HUDEP-2 (cell line): Measurements from ENCODE around the gene SRBD1.

Experiments used
- DNase-seq, 76 experiments: peaks; one replicate each; lab custom pipeline; 2025; ENCODE audit not compliant: unreplicated experiment in 76 of 76; lab: John Stamatoyannopoulos, UW

The SRBD1 gene

DNA sequence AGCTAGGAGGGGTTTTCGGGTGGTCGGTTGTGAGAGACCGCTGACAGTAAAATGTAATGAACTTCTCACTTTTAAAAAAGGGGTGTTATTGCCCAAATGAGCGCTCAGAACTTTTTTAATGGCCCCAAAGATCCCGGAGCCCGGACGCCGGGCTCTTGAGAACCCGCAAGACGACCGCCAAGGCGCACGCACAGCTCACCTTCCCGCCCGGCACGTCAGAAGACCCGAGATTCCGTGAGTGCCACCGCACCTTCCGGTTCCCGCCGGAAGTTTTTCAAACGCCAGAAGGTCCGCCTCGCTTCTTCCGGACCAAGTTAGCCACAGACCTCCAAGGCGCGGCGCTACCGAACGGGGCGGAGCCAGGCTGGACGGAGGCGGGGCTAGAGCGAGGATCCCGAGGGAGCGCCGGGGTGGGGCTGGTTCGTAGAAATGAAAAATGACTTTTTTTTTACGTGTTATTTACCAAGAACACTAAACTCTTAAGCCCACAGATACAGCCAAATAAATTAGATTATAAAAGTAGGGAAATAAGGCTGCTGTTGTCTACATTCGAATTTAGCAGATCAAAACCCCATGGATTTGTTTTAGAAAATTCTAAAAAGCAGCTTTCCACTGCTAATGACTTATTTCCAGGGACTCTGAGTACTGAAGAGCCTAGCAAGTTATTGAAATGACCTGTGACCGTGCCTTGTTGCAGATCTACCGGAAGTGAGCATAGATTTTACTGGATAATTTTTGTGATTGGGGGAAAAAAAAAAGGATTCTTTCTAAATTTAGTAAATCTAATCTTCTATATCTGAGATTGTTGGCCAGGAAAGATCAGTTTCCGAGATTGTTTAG is at the start of gene SRBD1:
TSS of gene SRBD1 (minus strand) at position 248 of the 840 bp plus-strand sequence. CDS start 5,826 bp downstream, outside the sequence.
- DNase-seq, result peak; percentile 7 to 96 (median 90)

- DNase-seq, result no peak
Observed at GRCh38 chr2:45654250-45654649, 43.2 kb upstream of the SRBD1 start.

DNA sequence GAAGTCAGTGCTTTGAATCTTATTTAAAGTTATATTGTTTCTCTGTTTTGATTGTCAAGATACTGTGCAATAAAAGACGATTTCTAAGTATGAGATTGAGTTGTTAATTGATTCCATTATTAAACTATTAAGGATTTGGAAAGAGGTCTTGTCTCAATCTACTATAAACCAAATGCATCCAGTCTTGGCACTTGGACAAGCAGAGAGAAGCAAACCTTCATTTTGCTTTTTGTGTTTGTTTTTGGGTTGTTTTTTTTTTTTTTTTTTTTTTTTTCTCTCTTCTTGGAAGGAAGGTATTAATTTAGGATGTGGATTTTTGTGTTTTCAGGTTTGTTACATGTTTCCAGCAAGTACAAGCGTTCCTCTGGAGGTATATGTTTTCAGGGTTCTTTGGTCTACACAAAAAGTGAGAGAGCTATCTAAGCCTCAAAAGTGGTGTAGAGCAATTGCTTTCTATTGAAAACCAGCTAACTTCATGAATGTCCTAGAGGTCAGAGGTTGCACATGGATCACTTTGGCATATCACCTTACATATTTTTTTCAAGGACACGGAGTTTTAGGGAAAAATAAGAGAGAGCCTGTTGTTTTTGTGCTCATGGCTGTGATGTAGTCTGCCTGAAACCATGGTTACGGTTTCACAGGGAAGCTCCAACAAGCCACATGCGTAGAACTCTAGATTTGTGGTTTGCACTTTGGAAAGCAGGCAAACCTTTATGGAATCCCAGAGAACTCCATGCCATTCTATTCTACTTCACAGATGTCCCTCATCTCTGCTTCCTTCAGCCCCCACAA is 42.3 kb upstream of the SRBD1 start:
- DNase-seq, result no peak

DNA sequence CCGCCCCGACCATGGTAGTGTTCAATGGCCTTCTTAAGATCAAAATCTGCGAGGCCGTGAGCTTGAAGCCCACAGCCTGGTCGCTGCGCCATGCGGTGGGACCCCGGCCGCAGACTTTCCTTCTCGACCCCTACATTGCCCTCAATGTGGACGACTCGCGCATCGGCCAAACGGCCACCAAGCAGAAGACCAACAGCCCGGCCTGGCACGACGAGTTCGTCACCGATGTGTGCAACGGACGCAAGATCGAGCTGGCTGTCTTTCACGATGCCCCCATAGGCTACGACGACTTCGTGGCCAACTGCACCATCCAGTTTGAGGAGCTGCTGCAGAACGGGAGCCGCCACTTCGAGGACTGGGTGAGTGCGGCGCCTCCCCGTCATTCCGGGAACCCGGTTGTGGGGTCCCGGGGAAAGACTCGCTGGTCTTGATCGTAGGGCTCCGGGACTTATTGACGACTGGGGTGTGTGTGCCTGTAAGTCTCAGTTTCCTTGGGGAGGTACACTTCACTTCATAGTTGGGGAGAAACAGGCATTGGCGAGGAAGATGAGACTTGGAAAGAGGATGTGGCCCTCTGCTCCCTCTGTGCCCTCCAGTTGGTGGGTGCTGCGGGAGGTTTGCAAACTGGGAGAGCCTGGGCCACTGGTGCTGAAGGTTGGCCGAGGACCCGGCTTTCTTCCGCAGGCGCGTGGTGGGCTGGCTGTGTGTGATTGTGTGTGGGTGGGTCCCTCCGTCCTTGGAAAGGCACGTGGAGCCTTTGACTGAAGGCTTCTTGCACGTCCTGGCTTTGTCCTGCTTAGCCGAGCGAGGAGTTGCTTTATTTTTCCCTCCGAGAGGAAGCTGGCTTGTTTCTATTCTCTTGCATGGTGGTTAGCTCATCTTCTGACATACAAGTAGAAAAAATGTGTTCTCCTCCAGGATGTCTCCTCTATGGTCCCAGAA is 41.3 kb upstream of the SRBD1 start:
- no peak for DNase-seq

GRCh38 chr2:45651415-45652089 is 40.5 kb upstream of the SRBD1 start, which contains the start of gene PRKCE:
Gene PRKCE (plus strand): TSS chr2:45651675.
- DNase-seq, result peak in 2 of 76 experiments; percentile 25 to 30

- peak in 73 of 76 experiments; percentile 23 to 90 (median 73) for DNase-seq
Observed at GRCh38 chr2:45650851-45651414, 39.9 kb upstream of the SRBD1 start.

- DNase-seq, result peak in 38 of 76 experiments; percentile 2 to 46 (median 24)
Observed at GRCh38 chr2:45649858-45650811, 39.1 kb upstream of the SRBD1 start.

- no peak for DNase-seq
Observed at GRCh38 chr2:45649462-45649857, 38.4 kb upstream of the SRBD1 start.

DNA sequence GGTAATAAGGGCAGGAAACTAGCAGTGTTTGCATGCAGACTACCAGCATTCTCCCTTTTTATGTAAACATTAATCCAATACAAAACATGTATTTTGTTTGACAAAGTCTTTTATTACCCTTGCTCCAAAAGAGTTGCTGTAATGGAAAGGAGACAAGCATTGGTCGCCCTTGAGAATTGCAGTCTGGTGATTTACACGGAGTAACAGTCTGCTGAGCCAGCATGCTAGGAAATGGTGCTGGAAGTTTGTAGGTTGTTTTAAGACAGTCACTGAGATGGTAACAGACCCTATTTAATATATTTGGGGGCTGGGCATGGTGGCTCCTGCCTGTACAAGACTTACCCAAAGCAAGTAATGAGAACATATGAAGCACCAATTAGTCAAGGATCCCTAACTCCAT is 37.6 kb upstream of the SRBD1 start:
- no peak for DNase-seq

DNA sequence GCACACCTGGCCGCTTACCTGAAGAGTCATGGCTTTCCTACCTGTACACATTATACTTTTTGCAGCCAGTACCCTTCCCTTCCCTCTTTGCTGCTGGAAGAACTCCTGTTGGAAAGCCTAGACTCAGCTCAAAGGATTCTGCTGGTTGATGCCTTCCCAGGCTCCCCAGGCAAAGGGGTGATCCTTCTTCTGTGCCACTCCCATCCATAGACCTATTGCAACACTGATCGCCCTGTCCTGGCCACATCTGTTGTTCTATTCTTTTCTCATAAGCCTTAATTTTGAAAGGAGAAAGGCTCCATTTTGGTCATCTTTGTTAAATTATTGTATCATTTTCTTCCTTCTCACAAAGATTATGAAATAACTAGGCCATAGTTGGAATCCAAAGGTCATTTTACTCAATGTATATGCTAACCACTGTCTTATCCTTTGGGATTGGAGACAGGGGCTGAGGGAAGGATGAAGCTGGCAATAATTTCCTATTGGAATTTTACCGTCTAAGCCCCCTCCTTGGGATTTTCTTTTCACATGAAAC is 37.0 kb upstream of the SRBD1 start:
- no peak for DNase-seq

DNA sequence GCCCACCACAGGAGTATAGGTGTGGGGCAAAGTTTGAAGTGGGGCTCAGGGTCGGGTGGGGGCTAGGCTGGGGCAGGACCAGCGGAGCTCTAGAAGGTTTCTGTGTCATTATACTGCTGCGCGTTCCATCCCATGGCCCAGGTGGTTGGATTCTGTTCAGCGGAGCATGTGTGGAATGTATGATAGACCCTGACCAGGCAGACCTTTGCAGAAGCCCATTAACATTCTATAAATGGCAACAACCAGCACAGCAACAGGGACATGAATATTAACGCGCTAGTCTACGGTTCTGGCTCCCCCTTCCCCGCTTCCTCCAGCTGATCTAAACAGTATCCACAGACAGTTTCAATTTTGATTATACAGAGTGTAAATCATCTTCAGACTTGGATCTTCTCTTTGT is 36.3 kb upstream of the SRBD1 start:
- DNase-seq, result no peak

DNA sequence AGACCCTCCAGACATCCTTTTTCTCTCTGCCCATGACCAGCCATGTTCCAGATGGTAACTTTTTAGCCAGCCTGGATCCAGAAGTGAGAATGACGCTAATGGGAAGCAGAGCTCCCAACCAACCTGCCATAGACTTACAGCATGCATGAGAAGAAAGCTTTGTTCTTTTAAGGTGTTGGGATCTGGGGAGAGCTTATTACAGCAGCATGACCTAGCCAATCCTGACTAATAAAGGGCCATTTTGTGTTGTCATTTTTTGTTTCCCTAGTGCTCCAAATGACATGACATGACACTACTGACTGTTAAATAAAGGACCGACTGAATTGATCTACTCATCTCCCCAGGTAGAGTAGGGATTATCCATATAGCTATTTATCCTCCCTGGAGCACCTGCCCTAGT is 35.2 kb upstream of the SRBD1 start:
- DNase-seq, result no peak

- DNase-seq, result peak in 44 of 76 experiments; percentile 2 to 64 (median 30)
Observed at GRCh38 chr2:45643543-45644542, 32.8 kb upstream of the SRBD1 start.

GRCh38 chr2:45643095-45643494 is 32.0 kb upstream of the SRBD1 start:
- DNase-seq, result no peak

GRCh38 chr2:45640576-45640975 is 29.5 kb upstream of the SRBD1 start:
- DNase-seq, result no peak

GRCh38 chr2:45637440-45637839 is 26.4 kb upstream of the SRBD1 start:
- DNase-seq, result no peak

GRCh38 chr2:45636008-45636407 is 24.9 kb upstream of the SRBD1 start:
- no peak for DNase-seq
